TTC549 (cell line): ENCODE data around the gene SORBS2.

Experiments
- FAIRE-seq: peaks from 2 replicates; lab custom pipeline; 2012; peaks lifted over from hg19 to GRCh38; lab: Jason Lieb, UNC

SORBS2 gene

DNA sequence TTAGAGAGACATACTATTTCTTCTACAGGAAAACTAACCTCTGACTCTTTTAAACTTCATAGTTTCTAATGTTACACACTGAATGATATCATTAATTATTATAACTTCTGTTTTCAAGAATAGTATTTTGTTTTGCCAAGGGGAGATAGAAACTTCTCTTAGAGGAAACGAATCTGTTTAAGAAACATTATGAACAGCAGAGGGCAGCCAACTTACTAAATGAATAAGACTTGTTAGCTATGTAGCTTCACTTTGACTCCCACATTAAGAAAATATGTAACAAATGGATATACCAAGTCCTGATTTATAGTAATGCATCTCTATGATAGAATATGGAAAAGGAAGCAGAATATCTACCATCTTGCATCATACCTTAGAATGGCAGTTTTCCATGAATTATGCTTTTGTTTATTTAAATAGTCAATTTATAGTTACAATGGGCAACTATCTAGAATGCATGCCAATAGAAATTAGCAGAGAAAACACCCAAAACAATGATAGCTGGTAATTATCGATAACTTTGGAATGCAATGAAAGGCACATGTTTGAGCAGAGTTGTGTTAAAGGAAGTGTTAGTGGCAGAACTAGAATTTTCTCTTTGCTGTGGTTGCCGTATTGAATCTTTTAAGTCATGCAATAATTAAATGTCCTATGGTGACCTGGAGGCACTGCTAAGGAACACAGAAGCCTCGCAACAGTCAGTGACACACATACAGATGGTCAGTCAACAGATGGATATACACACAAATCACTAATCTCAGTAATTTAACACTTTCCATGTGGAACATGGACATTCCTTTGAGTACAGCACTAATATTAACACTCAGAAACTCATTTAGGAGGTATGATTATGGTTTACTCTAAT, 171.0 kb downstream of the SORBS2 start:
- peak; percentile 95 for FAIRE-seq

DNA sequence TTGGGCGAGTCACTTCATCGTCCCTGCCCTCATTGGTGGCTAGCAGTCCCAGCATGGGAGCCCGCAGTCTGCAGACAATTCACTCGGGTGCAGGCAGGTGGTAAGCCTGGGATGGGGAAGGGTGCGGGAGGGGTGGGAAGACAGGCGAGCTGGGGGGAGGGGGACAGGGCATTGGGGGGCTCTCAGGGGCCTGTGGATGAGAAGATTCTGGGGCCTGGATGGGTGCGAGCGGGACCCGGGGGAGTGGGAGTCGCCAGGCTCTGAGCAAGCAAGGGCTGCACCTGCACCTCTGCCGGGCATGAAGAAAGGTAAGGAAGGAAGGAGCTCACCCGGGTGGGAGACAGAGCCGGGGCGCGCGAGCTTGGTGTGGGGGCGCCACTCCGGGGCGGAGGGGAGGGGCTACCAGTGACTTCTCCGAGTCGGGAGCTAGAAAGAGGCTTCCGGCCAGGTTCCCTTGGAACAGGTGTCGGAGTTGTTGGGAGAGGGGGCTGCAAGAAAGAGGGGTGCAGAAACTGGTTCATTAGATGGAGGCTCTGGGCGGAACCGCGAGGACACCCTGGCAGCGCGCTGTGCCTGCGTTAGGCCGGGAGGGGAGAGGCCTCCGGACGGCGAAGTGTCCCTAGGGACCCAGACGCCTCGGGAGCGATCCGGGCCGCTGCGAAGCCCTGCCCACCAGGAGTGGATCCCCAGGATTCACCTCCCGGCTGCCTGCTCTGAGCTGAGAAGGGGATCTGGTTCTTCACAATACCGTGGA, 173.3 kb downstream of the SORBS2 start:
- FAIRE-seq: no peak

GRCh38 chr4:185638093-185638492, 173.9 kb downstream of the SORBS2 start:
- FAIRE-seq: no peak

DNA sequence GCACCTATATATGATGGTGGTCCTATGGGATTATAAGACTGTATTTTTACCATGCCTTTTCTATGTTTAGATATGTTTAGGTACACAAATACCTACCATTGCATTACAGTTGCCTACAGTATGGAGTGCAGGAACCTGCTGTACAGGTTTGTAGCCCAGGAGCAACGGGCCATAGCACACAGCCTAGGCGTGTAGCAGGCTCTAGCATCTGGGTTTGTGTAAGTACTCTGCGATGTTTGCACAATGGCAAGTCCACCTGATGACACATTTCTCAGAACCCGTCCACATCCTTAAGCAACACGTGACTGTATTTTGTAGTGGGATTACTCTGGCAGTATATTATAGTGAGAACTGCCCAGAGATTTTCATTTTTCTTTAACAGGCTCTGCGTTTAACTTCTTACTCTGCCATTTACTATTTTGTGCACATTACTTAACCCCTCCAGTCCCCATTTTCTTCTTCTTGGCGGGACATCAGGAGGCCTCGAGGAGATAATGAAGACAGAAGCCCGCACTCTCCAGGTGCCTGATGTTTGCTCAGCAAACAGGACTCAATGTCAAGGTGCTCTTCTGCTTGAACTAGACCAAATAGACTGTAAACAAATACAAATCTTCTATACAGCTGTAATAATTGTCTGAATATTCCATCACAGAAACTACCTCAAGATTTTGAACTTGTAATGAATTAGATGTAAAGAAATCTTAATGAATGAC, 174.7 kb downstream of the SORBS2 start:
- FAIRE-seq: no peak

GRCh38 chr4:185634066-185634652, 177.8 kb downstream of the SORBS2 start:
- FAIRE-seq: peak; percentile 72

DNA sequence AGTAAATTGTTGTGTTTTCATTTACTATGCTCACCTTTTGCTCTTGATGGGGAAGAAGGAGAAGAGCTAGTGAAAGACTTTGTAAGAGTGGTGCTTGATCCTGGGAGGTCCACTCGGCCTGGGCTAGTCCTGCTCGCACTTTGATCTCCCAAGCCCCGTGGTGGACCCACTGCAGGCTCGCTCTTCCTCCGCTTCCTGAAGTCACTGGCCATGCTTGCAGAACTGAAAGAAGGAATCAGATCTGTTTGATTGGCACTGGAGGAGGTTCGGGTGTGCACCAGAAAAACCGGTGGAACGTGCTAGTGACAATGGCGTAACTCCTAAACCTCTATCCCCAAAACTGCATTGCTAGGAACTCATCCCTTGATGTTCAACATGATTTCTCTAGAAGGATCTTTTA, 185.2 kb downstream of the SORBS2 start:
- FAIRE-seq: no peak

DNA sequence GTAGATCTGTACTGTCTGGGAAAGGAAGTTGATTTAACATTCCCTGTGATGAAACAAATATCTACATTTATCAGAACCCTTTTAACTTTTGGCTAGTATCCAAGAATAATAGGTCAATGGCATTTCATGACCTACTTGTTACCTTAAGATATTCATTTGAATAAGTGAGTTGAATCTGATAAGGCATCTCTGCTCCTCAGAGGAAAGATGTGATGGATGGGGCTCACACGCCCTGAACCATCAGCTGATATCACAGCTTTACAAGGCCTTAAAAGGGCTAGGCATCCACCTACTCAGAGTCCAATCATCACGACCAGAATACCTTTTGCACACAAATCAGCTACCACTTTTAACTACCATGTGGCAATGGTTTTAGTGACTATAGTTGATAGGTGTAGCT, 186.5 kb downstream of the SORBS2 start:
- no peak for FAIRE-seq

- no peak for FAIRE-seq
Observed at GRCh38 chr4:185624259-185624589, 187.8 kb downstream of the SORBS2 start.

DNA sequence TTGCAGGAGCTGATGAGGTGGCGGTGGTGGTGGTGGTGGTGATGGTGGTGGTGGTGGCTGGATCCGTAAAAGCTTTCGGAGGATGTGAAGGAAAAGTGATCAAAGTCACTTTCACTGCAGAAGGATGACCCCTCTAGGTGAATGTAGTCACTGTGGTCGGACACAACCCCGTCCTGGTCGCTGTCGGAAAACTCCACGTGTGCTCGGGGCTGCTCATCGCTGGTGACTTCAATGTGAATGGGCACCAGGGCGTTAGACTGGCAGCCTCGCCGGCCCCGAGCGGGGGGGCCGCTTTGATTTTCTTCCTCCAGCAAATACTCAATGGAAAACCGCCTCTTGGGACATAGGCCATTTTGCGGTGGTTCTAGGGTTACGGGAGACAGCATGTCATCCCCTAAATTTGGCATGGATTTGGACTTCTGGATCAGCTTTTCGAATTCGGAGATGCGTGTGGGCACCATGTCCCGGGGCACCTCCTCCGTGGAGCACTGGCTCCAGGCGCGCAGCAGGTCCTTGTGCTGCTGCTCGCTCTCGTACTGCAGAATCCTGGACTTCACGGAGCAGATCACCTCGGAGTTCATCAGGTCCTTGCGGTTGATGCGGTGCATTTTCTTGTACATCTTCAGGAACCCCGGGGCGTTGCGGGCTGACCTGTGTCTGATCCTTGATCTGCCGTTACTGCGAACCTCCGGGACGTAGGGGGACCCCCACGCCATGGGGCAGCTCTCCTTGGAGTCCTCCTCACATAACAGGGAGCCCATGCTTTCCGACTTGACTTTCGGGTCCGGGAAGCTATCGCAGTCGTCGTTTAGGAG, 188.3 kb downstream of the SORBS2 start:
- FAIRE-seq: no peak

- no peak for FAIRE-seq
Observed at GRCh38 chr4:185608185-185608584, 203.8 kb downstream of the SORBS2 start.

DNA sequence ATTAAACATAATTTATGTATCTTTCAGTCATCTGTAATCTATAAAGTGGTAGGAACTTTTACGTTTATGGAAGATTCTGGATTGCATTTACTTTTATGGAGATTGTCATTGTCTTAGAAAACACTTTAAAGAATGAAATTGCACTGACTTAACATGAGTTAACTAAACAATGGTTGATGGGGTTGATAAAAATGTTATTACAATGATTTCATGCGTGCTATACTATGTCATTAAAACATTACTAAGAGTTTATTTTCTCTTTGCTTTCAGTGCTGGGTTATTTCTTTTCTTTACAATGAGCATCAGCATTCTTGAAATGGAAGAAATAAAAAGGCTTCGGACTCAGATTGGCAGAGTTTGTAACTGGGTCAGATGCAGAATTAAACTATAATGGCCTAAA, 209.6 kb downstream of the SORBS2 start:
- no peak for FAIRE-seq

- FAIRE-seq: no peak
Observed at GRCh38 chr4:185600801-185601434, 211.1 kb downstream of the SORBS2 start.

GRCh38 chr4:185599553-185600243, 212.3 kb downstream of the SORBS2 start:
- no peak for FAIRE-seq

- no peak for FAIRE-seq
Observed at GRCh38 chr4:185598846-185599552, 213.0 kb downstream of the SORBS2 start.

GRCh38 chr4:185597532-185598188, 214.3 kb downstream of the SORBS2 start:
- FAIRE-seq: peak; percentile 77

- FAIRE-seq: no peak
Observed at GRCh38 chr4:185592845-185593488, 219.0 kb downstream of the SORBS2 start.

DNA sequence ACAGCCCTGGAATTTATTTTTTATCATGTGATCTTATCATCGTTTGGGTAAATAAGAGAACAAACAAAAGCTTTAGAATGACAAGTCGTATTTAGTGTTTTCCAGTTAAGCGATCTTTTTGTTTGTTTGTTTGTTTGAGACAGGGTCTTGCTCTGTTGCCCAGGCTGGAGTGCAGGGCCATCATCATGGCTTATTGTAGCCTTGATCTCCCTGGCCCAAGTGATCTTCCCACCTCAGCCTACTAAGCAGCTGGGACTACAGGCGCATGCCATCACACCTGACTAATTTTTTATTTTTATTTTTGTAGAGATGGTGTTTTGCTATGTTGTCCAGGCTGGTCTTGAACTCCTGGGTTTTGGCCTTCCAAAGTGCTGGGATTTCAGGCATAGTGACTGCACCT, 219.6 kb downstream of the SORBS2 start:
- FAIRE-seq: no peak

GRCh38 chr4:185591679-185592141, 220.3 kb downstream of the SORBS2 start:
- no peak for FAIRE-seq

- FAIRE-seq: no peak
Observed at GRCh38 chr4:185590982-185591381, 221.0 kb downstream of the SORBS2 start.
